ENCODE measurements around the gene FNDC5.

GRCh38 chr1:32881291-32881690 is 10.6 kb upstream of the FNDC5 start:
- TF ChIP-seq POLR2AphosphoS5 (IDR thresholded peaks at IDR 0.05; ENCODE audit: low read depth) (no peak), CTCF (conservative IDR thresholded peaks at IDR 0.05; ENCODE audit: low read depth in 2 of 2) (no peak), EZH2 (IDR thresholded peaks at IDR 0.05; ENCODE audit: low read depth, unreplicated experiment) (no peak), REST (IDR thresholded peaks at IDR 0.05; ENCODE audit: unreplicated experiment) (no peak)

Measured in GM23338 (cell line).